Panc1 (cell line): Measurements from ENCODE around the gene SUPT3H. TPM values are rescaled to one million over a fixed set of nuclear protein-coding genes. Genes with fewer than 3 reads are reported as not detected.

Experiments used
- ATAC-seq: fragments of 200-7000 bp; cut with Tn5 transposase; 2 replicates; pipeline ENCODE4 v1.9.1; 2020; ENCODE audit warnings: mild to moderate bottlenecking, moderate library complexity
- BruUV-seq: library from RNA; stranded (reverse); fragments of 400-500 nt; replicated peaks from 2 replicates; lab custom pipeline; 2021; lab: Mats Ljungman, UMichigan
- CTCF ChIA-PET: fragments of 300-600 bp; sonication (Branson Sonifier 250); formaldehyde crosslinking; loops from one replicate; lab custom pipeline; 2022; ENCODE audit warnings: antibody characterized with exemption; lab: Charles Lee
- POLR2A ChIA-PET: fragments of 300-600 bp; sonication (Branson Sonifier 250); formaldehyde crosslinking; loops from one replicate; lab custom pipeline; 2022; ENCODE audit warnings: antibody characterized with exemption; lab: Charles Lee
- DNase-seq: peaks from one replicate; pipeline ENCODE4 v3.0.0-alpha.2; 2010; ENCODE audit warnings: low read depth, low spot score
- H3K27ac ChIP-seq: 2 replicates; pipeline ENCODE4 v1.5.1; 2011; ENCODE audit warnings: mild to moderate bottlenecking, low read length, inconsistent platforms
- H3K27me3 ChIP-seq: fragments of 200-500 bp; sonication (Bioruptor generic); 2 replicates; pipeline ENCODE4 v1.6.0; 2014; ENCODE audit warnings: low read length, inconsistent platforms; ENCODE audit not compliant: control insufficient read depth, insufficient read depth
- H3K36me3 ChIP-seq: fragments of 200-500 bp; sonication (Bioruptor generic); 2 replicates; pipeline ENCODE4 v1.5.1; 2014; ENCODE audit warnings: inconsistent platforms, mild to moderate bottlenecking, low read length, moderate library complexity; ENCODE audit not compliant: control insufficient read depth, insufficient read depth
- H3K4me1 ChIP-seq: 2 replicates; pipeline ENCODE4 v1.5.1; 2011; ENCODE audit warnings: inconsistent platforms, mild to moderate bottlenecking, low read length, moderate library complexity; ENCODE audit not compliant: control insufficient read depth, insufficient read depth
- H3K4me3 ChIP-seq, 2 experiments: 2 replicates each; pipeline ENCODE4 v1.5.1; 2011 to 2012; ENCODE audit warnings: low read depth in 2 of 2, low read length in 2 of 2, mild to moderate bottlenecking in 2 of 2, inconsistent platforms in 1 of 2, moderate library complexity in 1 of 2
- H3K9me3 ChIP-seq: fragments of 200-500 bp; sonication (Bioruptor generic); 2 replicates; pipeline ENCODE4 v1.5.1; 2014; ENCODE audit warnings: low read depth, mild to moderate bottlenecking, inconsistent platforms, low read length, moderate library complexity; ENCODE audit not compliant: control insufficient read depth, insufficient read depth
- POLR2AphosphoS5 ChIP-seq: IDR thresholded peaks from 2 replicates; pipeline ENCODE4 v1.6.1; 2012; ENCODE audit warnings: mild to moderate bottlenecking, low read depth, low read length, moderate library complexity
- SIN3A ChIP-seq: IDR thresholded peaks from 2 replicates; pipeline ENCODE4 v1.6.1; 2012; ENCODE audit warnings: low read depth, mild to moderate bottlenecking, low read length, moderate library complexity, borderline replicate concordance; ENCODE audit not compliant: insufficient read depth
- TCF7L2 ChIP-seq: IDR thresholded peaks from 2 replicates; pipeline ENCODE4 v1.6.1; 2011; ENCODE audit warnings: mild to moderate bottlenecking, low read depth, low read length, inconsistent platforms
- in situ Hi-C: cut with HindIII; loops from 2 replicates; pipeline ENCODE4 v1.10.0; 2016; ENCODE audit warnings: low sequenced_read_pairs, low pct_unique_long_range_greater_than_20kb
- intact Hi-C: fragments of 100-400 bp; cut with micrococcal nuclease; formaldehyde crosslinking; loops from one replicate; pipeline ENCODE4 v1.10.0; 2022; ENCODE audit not compliant: unreplicated experiment
- total RNA-seq: library from RNA; stranded (reverse); gene quantifications from one replicate; pipeline ENCODE4 v1.2.1, GENCODE V29; 2021; ENCODE audit not compliant: unreplicated experiment
- TF ChIP-seq, protein P1 (sequence below): fragments of 450-650 bp; IDR thresholded peaks from 2 replicates; pipeline ENCODE4 v1.5.1; 2017; ENCODE audit warnings: mild to moderate bottlenecking
- TF ChIP-seq, protein P2 (sequence below), 2 experiments: IDR thresholded peaks; 2 replicates each; pipeline ENCODE4 v1.6.1; 2011 to 2012; ENCODE audit warnings: low read depth in 2 of 2, control low read depth in 1 of 2, low read length in 1 of 2, mild to moderate bottlenecking in 1 of 2, moderate library complexity in 1 of 2; ENCODE audit not compliant: insufficient read depth in 1 of 2

The SUPT3H gene
- total RNA-seq, 1 experiment from 2014 or later, result 11.0 TPM

DNA sequence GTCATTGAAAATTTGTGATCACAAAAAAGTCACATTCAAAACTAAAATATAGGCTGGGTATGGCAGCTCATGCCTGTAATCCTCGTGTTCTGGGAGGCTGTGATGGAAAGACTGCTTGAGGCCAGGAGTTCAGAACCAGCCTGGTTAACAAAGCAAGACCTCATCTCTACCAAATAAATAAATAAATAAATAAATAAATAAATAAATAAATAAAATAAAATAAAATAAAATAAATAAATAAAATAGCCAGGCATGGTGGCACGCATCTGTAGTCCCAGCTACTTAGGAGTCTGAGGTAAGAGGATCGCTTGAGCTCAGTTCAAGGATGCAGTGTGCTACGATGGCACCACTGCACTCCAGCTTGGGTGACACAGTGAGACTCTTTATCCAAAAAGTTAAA, 392.7 kb downstream of the SUPT3H start:
- intact Hi-C loops (no loop called here), in situ Hi-C loops (no loop called here)
- H3K27ac ChIP-seq, result no peak overlapping the region
- no peak overlapping the region for H3K4me3 ChIP-seq
- ChIA-PET POLR2A (interaction anchor here (0.7 kb wide), 1 partner anchor 163 kb away, joined by 5 read pairs; no protein-coding TSS in a partner anchor), CTCF (no interaction called here)
- H3K4me1 ChIP-seq, result no peaks in the 10 kb centered on the region
- ATAC-seq (no peak), DNase-seq (no peak)
- no peaks in the 10 kb centered on the region for H3K9me3 ChIP-seq
- no peaks in the 10 kb centered on the region for H3K27me3 ChIP-seq
- no peaks in the 10 kb centered on the region for H3K36me3 ChIP-seq
- no TSS peak for BruUV-seq
- no peak for TF ChIP-seq TCF7L2
- TF ChIP-seq POLR2AphosphoS5, result no peak
- TF ChIP-seq, protein P1, sequence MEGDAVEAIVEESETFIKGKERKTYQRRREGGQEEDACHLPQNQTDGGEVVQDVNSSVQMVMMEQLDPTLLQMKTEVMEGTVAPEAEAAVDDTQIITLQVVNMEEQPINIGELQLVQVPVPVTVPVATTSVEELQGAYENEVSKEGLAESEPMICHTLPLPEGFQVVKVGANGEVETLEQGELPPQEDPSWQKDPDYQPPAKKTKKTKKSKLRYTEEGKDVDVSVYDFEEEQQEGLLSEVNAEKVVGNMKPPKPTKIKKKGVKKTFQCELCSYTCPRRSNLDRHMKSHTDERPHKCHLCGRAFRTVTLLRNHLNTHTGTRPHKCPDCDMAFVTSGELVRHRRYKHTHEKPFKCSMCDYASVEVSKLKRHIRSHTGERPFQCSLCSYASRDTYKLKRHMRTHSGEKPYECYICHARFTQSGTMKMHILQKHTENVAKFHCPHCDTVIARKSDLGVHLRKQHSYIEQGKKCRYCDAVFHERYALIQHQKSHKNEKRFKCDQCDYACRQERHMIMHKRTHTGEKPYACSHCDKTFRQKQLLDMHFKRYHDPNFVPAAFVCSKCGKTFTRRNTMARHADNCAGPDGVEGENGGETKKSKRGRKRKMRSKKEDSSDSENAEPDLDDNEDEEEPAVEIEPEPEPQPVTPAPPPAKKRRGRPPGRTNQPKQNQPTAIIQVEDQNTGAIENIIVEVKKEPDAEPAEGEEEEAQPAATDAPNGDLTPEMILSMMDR, result no peak
- TF ChIP-seq, protein P2, sequence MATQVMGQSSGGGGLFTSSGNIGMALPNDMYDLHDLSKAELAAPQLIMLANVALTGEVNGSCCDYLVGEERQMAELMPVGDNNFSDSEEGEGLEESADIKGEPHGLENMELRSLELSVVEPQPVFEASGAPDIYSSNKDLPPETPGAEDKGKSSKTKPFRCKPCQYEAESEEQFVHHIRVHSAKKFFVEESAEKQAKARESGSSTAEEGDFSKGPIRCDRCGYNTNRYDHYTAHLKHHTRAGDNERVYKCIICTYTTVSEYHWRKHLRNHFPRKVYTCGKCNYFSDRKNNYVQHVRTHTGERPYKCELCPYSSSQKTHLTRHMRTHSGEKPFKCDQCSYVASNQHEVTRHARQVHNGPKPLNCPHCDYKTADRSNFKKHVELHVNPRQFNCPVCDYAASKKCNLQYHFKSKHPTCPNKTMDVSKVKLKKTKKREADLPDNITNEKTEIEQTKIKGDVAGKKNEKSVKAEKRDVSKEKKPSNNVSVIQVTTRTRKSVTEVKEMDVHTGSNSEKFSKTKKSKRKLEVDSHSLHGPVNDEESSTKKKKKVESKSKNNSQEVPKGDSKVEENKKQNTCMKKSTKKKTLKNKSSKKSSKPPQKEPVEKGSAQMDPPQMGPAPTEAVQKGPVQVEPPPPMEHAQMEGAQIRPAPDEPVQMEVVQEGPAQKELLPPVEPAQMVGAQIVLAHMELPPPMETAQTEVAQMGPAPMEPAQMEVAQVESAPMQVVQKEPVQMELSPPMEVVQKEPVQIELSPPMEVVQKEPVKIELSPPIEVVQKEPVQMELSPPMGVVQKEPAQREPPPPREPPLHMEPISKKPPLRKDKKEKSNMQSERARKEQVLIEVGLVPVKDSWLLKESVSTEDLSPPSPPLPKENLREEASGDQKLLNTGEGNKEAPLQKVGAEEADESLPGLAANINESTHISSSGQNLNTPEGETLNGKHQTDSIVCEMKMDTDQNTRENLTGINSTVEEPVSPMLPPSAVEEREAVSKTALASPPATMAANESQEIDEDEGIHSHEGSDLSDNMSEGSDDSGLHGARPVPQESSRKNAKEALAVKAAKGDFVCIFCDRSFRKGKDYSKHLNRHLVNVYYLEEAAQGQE (IDR thresholded peaks at IDR 0.05; ENCODE audit: insufficient read depth in 1 of 2, low read depth in 2 of 2, low read length in 1 of 2), result no peak
- TF ChIP-seq SIN3A, result no peak

GRCh38 chr6:44983467-44984365, 394.0 kb downstream of the SUPT3H start:
- Histone ChIP-seq H3K36me3 (no peaks in the 10 kb centered on the region), H3K4me3 (no peak overlapping the region), H3K27me3 (no peaks in the 10 kb centered on the region), H3K9me3 (no peaks in the 10 kb centered on the region), H3K4me1 (no peaks in the 10 kb centered on the region), H3K27ac (no peak overlapping the region)
- no peak for ATAC-seq
- CTCF ChIA-PET, result no interaction called here
- POLR2A ChIA-PET, result interaction anchor here (0.6 kb wide), 1 partner anchor 573 kb away, joined by 3 read pairs; no protein-coding TSS in a partner anchor
- no peak for TF ChIP-seq TCF7L2
- TF ChIP-seq, protein P2 (IDR thresholded peaks at IDR 0.05; ENCODE audit: insufficient read depth in 1 of 2, low read depth in 2 of 2, low read length in 1 of 2), result no peak
- TF ChIP-seq SIN3A, result no peak
- TF ChIP-seq POLR2AphosphoS5, result no peak
- TF ChIP-seq, protein P1, result no peak
- no TSS peak for BruUV-seq
- in situ Hi-C loops, result no loop called here
- DNase-seq, result no peak
- intact Hi-C loops, result no loop called here
